Esophagus (tissue), 2 donors: ENCODE measurements around the gene MAP3K6. TPM values are rescaled to one million over a fixed set of nuclear protein-coding genes. Genes with fewer than 3 reads are reported as not detected.
A peak's percentile ranks its signal among the peaks of the same experiment; 100 is the strongest.

Source experiments
- H3K27ac ChIP-seq, 2 donors: one replicate each; pipeline ENCODE4 v1.5.1; 2013; ENCODE audit warnings: low read depth in 2 of 2, mild to moderate bottlenecking in 2 of 2, inconsistent platforms in 1 of 2, low read length in 1 of 2, moderate library complexity in 1 of 2
- H3K27me3 ChIP-seq, 2 donors: one replicate each; pipeline ENCODE4 v1.6.1; 2013; ENCODE audit warnings: low read length in 2 of 2, control low read depth in 1 of 2, mild to moderate bottlenecking in 1 of 2; ENCODE audit not compliant: insufficient read depth in 2 of 2, control insufficient read depth in 1 of 2
- H3K36me3 ChIP-seq, 2 donors: one replicate each; pipeline ENCODE4 v1.6.1; 2013; ENCODE audit warnings: low read length in 1 of 2; ENCODE audit not compliant: control insufficient read depth in 2 of 2, insufficient read depth in 2 of 2
- H3K4me1 ChIP-seq, 2 donors: one replicate each; pipeline ENCODE4 v1.6.1; 2013; ENCODE audit warnings: low read length in 1 of 2; ENCODE audit not compliant: control insufficient read depth in 2 of 2, insufficient read depth in 2 of 2
- H3K4me3 ChIP-seq, 2 donors: one replicate each; pipeline ENCODE4 v1.5.1; 2013; ENCODE audit warnings: low read length in 2 of 2, mild to moderate bottlenecking in 2 of 2, low read depth in 1 of 2, moderate library complexity in 1 of 2
- H3K9me3 ChIP-seq, 2 donors: one replicate each; pipeline ENCODE4 v1.6.1; 2013; ENCODE audit warnings: mild to moderate bottlenecking in 2 of 2, low read depth in 1 of 2, low read length in 1 of 2, moderate library complexity in 1 of 2; ENCODE audit not compliant: control insufficient read depth in 2 of 2, insufficient read depth in 1 of 2
- WGBS, 2 donors: extraction: QIAGEN DNeasy Blood & Tissue Kit; methylation state at CpG; one replicate each; pipeline ENCODE4 v1.1.7; 2013; 5-methylcytosine and 5-hydroxymethylcytosine counted together
- polyA plus RNA-seq, 2 donors: library from polyadenylated mRNA; stranded (reverse); fragments of 200-250 nt; gene quantifications; one replicate each; pipeline ENCODE4 v1.2.3, GENCODE V29; 2013
- donor health status: healthy with polysubstance abuse.
- donor health status: Bipolar disorder and iron deficiency.

The MAP3K6 gene
- polyA plus RNA-seq, 2 donors, result 48.5 to 110 TPM

DNA sequence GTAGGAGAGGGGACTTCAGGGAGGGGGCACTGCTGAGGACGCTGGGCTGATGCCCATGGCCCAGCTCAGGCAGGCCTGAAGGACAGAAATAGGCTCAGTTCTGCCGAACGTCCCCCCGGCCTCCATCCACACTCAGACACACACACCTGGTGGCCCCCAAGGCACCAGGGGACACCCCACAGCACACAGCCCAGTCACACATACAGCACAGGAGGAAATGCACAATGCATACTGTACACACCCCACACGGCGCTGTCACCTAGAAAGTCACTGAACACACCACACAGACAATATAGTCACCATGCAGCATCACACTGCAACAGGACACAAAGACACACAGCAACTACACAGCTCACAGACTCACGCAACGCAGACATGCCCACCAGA lies 24.4 kb downstream of the MAP3K6 start:
- 32 to 36% methylated on average over 8 of the region's 8 CpGs for WGBS, 2 donors
- Histone ChIP-seq H3K4me1 (peaks cover 0 to 16% of the 10 kb centered on the region in 2 donors), H3K4me3 (peak overlapping the region; percentile 84 to 88), H3K36me3 (peaks cover 0 to 15% of the 10 kb centered on the region in 2 donors), H3K27ac (peak overlapping the region; percentile 98 to 99), H3K9me3 (no peaks in the 10 kb centered on the region), H3K27me3 (no peaks in the 10 kb centered on the region)

DNA sequence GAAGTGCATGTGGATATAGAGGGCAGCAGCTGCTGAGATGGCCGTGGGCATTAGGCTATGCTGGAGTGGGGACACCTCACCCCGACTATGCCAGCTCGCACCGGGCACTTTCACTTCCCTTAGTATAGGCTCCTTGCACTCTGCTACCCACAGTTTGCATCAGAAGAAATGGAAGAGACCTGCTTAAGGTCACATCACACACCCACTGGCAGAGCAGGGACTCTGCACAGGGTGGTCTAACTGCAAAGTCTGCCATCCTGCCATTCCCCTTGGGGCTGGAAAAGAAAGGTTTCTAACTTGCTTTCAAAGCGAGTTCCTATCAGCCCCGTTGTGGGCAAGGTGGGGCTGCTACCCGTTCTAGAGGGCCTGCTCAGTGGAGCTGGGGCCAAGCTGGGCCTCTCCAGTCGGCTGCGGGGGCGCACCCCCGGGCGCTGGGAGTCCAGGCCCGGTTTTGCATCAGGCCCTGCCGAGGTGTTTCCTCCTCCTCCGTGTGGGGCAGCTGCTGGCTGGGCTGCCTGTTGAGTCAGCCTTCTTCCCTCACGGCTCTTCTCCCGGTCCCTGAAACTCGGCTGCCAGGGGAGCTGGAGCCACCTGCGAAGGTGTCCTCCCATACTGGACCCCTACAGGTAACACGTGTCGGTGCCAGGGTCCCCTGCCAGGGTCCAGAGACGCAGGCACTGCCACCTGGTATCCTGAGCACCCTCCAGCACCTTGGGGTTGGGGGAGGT lies 25.1 kb downstream of the MAP3K6 start, which contains the start of gene SYTL1:
Gene SYTL1 (plus strand): TSS at position 498 of the 728 bp plus-strand sequence. CDS start 3,313 bp downstream, outside the sequence.
- H3K36me3 ChIP-seq, result peaks cover 0 to 13% of the 10 kb centered on the region in 2 donors
- H3K9me3 ChIP-seq, result no peaks in the 10 kb centered on the region
- peak within 1 kb of the TSS; percentile 98 to 99 for H3K27ac ChIP-seq
- 16 to 20% methylated on average over 21 to 22 of the region's 22 CpGs for WGBS, 2 donors
- H3K27me3 ChIP-seq, result no peaks in the 10 kb centered on the region
- H3K4me3 ChIP-seq, result peak within 1 kb of the TSS; percentile 84 to 88
- peaks cover 0 to 13% of the 10 kb centered on the region in 2 donors for H3K4me1 ChIP-seq

DNA sequence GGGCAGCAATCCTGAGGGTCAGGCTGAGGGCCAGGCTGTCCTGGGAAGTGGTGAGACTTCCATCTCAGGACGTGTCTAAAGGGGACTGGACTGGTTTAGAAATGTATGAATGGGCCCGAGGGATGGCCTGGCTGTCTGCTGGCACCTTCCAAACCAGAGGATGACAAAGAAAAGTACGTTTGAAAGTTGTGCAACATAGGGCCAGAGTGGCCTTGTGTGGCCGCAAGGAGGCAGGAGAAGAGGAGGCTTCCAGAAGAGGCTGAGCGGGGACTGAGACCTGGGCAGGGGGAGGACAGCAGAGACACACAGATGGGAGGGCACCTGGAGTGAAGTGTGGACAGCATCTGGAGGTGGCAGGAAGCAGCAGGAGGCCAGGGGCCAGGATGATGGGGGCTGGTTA lies 27.5 kb downstream of the MAP3K6 start:
- 64 to 68% methylated on average over 5 of the region's 5 CpGs for WGBS, 2 donors
- no peak overlapping the region for H3K4me3 ChIP-seq

DNA sequence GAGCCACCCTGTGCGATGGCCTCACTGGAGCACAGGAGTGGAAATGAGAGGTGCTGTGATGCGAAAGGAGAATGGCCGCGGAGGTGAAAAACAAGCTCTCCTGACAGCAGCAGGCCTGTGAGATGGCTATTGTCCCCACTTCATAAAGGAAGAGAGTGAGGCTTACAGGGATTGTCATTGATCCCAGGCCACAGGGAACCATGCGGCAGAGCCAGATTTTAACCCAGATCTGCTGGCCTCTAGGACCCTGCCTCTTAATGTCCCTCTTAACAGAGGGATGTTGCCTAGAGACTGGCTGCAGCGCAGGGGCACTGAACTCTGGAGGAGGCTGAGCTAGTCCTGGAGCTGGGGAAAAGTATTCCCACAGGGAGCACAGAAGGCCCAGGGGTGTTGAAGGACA lies 28.0 kb downstream of the MAP3K6 start:
- no peaks in the 10 kb centered on the region for H3K27me3 ChIP-seq
- WGBS, 2 donors, result 91 to 94% methylated on average over 6 of the region's 6 CpGs
- H3K4me1 ChIP-seq, result peaks cover 0 to 8% of the 10 kb centered on the region in 2 donors
- H3K4me3 ChIP-seq, result no peak overlapping the region
- peaks cover 17 to 32% of the 10 kb centered on the region in 2 donors for H3K36me3 ChIP-seq
- H3K9me3 ChIP-seq, result no peaks in the 10 kb centered on the region
- H3K27ac ChIP-seq, result peak overlapping the region in 1 of 2 donors; percentile 24

More for the DNA sequence above, 27.5 kb downstream of the MAP3K6 start:
- H3K36me3 ChIP-seq, result peaks cover 13 to 27% of the 10 kb centered on the region in 2 donors
- H3K27me3 ChIP-seq, result no peaks in the 10 kb centered on the region
- H3K4me1 ChIP-seq, result peaks cover 0 to 8% of the 10 kb centered on the region in 2 donors
- H3K27ac ChIP-seq, result peak overlapping the region in 1 of 2 donors; percentile 24
- H3K9me3 ChIP-seq, result no peaks in the 10 kb centered on the region

DNA sequence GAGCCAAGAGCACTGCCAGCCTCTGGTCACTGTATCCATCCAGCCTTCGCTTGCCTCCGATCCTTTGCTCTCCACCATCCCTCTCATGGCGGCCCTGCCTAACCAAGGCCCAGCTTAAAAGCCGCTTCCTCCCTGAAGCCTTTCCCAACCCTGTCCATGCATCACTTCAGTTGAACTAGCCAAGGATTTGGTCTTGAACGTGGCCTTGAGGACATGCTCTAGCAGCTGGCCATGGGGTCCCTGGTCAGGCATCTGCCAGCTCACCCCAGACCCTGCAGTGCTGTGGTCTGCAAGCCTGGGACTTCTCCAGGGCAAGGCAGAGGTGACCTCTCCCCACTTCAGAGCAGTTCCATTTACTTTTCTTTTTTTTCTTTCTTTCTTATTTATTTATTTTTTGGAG lies 30.0 kb downstream of the MAP3K6 start:
- Histone ChIP-seq H3K27me3 (no peaks in the 10 kb centered on the region), H3K36me3 (peaks cover 26 to 44% of the 10 kb centered on the region in 2 donors)
- 94 to 95% methylated on average over 5 of the region's 5 CpGs for WGBS, 2 donors

DNA sequence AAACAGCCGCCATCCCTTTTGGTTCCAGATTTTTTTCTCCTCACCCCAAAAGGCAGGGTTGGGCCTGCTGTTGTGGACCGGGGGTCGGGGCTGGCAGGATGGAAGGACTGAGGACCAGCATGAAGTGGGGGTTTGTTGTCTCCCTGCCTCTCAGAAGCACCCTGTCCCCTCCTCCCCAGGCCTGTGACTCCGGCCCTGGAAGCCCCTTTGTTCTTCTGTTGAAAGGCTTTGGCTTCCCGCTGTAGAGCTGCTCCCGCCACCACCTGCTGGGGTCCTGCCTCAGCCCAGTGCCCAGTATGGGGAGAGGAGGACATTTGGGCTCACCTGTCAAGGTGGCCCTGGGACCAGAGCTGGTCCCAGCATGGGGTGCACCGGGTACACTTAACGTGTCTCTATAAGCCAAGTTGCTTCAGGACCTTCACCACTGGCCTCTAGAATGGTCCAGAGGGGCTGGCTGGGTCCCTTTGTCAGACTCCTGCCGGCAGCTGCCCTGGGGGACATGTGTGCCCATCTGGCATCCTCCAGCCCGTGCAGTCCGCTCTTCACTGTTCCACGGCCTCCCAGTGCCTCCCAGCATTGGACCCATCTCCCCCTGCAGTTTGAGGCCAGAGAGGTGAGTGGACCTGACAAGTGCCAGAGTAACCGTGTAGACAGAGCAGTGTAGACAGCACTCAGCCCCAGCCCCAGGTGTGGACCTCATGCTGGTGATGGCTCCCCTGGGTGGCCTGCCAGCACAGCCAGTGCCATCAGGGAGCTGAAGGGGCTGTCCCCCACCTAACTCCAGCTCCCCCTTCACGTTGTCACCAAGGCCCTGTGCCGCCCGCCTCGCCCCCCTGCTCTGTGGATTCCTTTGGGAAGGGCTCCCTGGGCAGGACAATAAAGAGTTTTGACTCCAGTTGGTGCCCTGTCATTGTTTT lies 31.0 kb downstream of the MAP3K6 start:
- H3K36me3 ChIP-seq, result peaks cover 28 to 48% of the 10 kb centered on the region in 2 donors
- H3K4me1 ChIP-seq, result peaks cover 0 to 2% of the 10 kb centered on the region in 2 donors
- 92 to 94% methylated on average over 17 of the region's 17 CpGs for WGBS, 2 donors
- no peak overlapping the region for H3K4me3 ChIP-seq
- no peaks in the 10 kb centered on the region for H3K27me3 ChIP-seq
- H3K9me3 ChIP-seq, result no peaks in the 10 kb centered on the region
- no peak overlapping the region for H3K27ac ChIP-seq

More for the DNA sequence above, 30.0 kb downstream of the MAP3K6 start:
- H3K4me3 ChIP-seq, result no peak overlapping the region
- peaks cover 0 to 7% of the 10 kb centered on the region in 2 donors for H3K4me1 ChIP-seq
- H3K27ac ChIP-seq, result no peak overlapping the region
- no peaks in the 10 kb centered on the region for H3K9me3 ChIP-seq

DNA sequence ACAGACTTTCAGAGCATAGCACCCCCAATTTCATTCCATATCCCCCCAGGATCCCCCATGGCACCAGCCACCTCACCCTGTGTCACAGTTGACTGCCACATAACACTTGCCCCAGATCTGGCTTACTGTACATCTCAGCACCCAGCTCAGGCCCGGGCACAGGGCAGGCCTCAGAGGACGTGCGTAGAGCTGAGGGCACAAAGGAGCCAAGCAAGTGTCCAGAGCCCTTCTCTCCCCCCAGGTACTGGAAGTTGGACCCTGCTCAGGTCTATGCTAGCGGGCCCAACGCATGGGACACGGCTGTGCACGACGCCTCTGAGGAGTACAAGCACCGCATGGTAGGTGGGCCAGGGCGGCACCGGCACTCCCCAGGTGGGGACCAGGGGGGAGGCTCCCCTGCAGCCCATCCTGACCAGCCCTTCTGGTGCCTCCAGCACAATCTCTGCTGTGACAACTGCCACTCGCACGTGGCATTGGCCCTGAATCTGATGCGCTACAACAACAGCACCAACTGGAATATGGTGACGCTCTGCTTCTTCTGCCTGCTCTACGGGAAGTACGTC lies 33.0 kb downstream of the MAP3K6 start:
- peaks cover 32 to 49% of the 10 kb centered on the region in 2 donors for H3K36me3 ChIP-seq
- peaks cover 0 to 2% of the 10 kb centered on the region in 2 donors for H3K4me1 ChIP-seq
- no peak overlapping the region for H3K4me3 ChIP-seq
- H3K27ac ChIP-seq, result no peak overlapping the region
- WGBS, 2 donors, result 91 to 92% methylated on average over 17 of the region's 17 CpGs
- H3K27me3 ChIP-seq, result no peaks in the 10 kb centered on the region
- H3K9me3 ChIP-seq, result no peaks in the 10 kb centered on the region

DNA sequence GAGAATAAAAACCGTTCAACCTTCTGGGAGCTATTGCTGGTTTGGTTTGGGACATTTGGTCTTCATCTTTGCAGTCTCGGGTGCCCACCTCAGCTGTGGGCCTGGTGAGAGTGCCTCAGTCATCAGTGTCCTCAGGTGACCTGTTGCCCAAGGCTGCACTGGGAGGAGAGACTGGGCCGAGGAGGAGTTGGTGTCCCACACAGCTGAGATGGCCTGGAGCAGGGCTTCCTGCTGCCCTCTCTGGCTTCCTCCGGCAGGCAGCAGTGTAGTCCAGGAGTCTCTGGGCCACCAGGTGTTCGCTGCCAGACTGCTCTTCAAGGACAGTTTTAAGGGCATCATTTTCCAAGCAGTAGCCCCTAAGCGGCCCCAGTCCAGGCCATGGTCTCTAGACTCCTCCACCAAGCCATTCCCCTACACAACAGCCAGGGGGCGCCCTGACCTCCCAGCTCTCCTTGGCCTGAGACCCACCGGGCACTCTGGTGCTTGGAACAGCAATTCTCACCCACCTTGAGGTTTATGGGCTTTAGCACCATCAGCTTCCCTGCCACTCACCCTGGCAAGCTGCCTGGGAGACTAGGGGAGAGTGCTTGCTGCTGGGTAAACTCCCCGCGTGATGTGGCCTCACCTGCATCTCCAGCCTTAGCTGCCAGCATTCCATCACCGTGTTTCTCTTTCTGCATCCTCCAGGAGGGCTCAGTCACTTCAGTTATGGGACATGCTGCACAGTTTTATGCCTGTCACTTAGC lies 34.1 kb downstream of the MAP3K6 start:
- Histone ChIP-seq H3K27ac (peak overlapping the region in 1 of 2 donors; percentile 38), H3K27me3 (no peaks in the 10 kb centered on the region), H3K9me3 (no peaks in the 10 kb centered on the region), H3K4me1 (peaks cover 0 to 2% of the 10 kb centered on the region in 2 donors), H3K36me3 (peaks cover 32 to 46% of the 10 kb centered on the region in 2 donors), H3K4me3 (no peak overlapping the region)
- 60 to 61% methylated on average over 11 of the region's 11 CpGs for WGBS, 2 donors
